GM21526 (cell line): Measurements from ENCODE around the gene FLRT3.

Experiments
- ATAC-seq: cut with Tn5 transposase; IDR thresholded peaks from one replicate; pipeline ENCODE4 v1.9.1; 2021; ENCODE audit warnings: moderate library complexity; ENCODE audit not compliant: unreplicated experiment, low FRiP score

Gene FLRT3

DNA sequence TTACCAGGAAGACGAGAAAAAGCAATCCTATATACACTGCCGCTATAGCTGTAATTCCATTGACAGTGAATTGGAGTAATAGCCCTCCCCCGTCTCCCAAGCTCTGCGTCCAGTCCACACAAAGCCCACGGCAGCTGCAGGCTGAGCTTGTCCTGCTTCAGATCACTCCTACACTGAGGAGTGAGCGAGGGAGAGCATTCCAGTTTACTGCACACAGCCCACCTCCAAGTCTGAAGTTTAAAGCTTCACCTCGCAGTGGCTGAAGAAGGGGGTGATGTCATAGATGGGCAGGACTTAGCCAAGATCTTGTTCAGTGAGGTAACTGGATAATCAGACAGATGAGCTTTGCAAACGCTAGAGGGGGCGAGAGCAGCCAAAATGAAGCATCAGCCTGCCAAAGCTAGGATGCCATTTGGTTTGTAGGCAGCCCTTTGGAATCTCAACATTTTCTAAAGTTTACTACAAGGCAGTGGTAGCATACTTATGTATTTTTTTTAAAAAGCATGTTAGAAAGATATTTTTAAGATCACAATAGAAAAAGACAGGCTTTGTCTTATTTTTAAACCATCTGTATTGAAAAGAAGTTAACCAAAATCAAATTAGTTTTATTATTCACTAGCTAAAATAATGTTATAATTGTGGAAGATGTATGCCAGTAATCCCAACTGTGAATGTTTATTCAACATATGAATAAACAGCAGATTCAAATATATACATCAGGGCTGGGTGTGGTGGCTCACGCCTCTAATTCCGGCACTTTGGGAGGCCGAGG is at the start of gene FLRT3:
Gene FLRT3 (minus strand): TSS at position 213 of the 772 bp plus-strand sequence. CDS start 10,106 bp downstream, outside the sequence.
- ATAC-seq, result peak; percentile 99

DNA sequence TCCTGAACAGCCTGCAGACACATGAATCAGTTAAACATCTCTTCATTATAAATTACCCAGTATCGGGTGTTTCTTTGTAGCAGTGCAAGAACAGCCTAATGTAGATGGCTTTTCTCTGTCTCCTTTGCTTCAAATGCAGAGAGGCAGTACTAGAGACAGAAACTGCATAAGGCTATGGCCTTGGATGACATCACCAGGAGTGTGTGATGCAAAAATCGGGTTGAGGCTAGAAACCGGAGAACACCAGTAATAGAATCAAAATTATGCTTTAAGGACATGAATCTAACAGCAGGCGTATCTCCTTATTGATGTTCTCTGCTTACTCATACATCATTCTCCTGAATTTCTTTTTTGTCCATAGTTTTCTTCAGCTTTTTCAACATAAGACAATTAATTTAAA is 49.3 kb upstream of the FLRT3 start:
- ATAC-seq, result no peak

GRCh38 chr20:14385176-14385740 is 47.8 kb upstream of the FLRT3 start:
- no peak for ATAC-seq

DNA sequence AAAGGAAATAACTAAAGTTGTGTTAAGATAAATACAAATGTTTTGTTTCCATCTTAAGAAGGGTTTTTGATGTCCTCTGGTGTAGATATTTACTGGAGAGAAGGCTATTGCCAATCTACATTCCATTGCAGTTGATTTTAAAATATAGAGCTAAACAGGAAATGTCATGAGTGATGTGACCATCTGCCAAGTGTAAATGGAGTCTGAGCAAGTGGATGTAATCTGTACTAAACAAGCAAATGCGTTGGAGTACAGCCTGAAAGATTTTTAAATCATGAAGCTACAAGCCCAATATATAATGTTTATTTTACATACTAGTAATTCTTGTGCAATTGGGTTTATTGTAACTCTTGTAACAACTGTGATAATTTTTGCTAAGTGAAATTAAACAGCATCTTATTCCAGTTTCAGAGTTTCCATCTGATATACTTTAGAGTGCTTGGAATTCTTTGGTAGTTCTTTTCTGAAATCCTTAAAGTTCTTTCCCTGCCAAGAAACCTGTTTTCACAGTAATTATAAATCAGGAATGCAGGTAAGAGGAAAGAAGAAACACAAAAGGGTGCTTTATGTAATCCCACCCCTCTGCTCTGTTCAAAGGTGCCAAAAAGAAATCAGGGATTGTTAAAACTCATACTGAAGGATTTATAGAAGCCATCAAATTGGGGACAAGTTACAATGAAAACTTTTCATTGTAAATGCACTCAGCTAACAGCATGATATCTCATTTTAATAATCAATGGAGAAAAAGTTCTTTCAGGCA is 47.2 kb upstream of the FLRT3 start:
- no peak for ATAC-seq

DNA sequence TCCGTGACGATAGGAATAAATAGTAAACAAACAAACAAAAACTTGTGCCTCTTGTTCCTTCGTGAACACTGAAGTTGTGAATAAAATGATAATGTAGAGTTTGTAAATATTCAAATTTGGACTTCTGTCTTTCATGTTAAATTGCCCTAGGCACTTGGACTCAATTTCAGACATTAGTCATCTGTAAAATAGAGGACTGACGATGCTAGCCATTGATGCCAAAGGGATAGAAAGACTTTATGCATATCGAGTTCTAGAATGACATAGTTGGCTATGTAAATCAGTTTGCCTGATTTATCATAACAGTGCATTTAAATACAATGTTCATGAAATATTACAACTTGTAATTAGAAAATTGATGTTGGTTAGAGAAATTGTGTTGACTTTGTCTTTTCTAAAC is 45.9 kb upstream of the FLRT3 start:
- ATAC-seq, result no peak

DNA sequence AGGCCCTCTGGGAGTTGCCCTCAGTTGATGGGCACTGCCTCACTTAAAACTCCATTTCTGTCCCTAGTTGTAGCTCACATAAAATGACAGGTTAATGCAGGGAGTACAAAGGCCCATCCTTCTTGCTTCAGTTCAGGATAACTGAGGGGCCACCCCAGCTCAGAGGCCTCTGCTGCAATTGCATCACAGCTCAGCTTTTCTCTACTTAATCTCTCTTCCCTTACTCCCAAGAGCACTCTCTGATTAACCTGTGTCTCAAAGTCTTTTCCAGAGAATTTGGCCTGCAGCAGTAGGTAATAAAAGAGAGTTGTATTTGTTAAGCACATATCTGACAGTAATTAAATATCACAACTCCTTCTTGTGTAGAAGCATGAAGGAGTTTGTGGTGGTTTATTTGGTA is 40.9 kb upstream of the FLRT3 start:
- no peak for ATAC-seq

DNA sequence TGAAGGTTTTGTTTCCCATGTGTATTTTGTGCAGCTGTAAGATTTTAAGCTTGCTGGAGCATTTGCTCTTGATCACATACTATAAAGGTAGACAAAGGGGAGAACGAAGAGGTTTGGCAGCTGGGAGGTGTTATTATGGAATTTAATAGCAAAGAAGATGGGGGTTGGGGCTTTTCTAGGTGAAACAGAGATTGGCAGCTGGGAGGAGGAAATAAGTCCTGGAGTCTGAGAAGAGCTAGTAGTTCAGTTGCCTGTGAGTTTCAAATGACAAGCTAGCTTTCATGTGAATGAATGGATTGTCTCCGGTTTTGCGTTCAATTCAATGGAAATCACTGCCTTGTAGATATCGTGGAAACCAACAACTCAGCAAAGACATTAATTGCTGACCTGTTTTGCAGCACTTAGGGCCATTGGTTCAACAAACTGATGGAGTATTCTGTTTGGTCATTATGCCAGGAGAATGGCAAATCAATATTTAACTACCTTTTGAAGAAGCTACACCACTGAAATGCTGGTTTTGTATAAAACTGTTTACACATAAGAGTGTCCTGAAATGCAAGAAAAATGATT is 38.1 kb upstream of the FLRT3 start:
- ATAC-seq, result no peak

DNA sequence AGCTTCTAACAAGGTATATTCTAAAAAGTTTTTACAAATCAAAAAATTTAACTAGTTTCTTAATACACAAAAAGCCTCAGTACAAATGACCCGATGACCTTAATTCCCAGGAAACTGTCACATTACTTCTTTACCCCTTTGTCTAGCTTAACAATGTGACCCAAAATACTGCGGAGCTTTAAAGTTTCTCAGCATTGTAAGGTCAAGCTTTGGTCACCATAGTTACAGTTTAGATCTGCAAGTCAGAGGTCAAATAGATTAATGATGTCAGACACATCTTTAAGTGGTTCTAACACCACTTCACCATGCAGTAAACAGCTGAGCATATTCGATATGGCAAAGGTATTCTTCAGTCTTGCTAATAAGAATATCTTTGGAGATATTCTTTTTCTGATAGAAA is 36.8 kb upstream of the FLRT3 start:
- ATAC-seq, result no peak

GRCh38 chr20:14361509-14362345 is 24.3 kb upstream of the FLRT3 start:
- no peak for ATAC-seq

- ATAC-seq, result no peak
Observed at GRCh38 chr20:14360416-14360815, 23.0 kb upstream of the FLRT3 start.

GRCh38 chr20:14355791-14356190 is 18.4 kb upstream of the FLRT3 start:
- ATAC-seq, result no peak

- ATAC-seq, result no peak
Observed at GRCh38 chr20:14344746-14345145, 7.3 kb upstream of the FLRT3 start.

GRCh38 chr20:14343491-14344065 is 6.2 kb upstream of the FLRT3 start:
- no peak for ATAC-seq

DNA sequence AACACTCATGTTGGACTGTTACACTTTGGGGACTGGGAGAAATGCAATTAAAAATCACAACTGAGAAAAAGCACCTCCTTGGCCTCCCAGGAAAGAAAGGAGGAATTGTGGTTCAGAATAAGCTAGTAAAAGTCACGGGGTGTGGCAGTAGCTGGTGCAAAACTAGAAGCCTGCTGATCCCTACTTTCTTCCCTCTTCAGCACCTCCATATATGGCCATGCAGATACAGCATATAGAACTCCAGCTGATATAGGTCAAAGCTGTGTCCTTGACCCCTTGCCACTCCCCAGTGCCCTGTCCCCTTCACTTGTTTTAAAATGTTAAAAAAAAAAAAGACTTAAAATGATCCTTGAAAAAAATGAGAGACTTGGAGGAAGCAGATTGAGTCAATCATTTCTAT is 5.5 kb upstream of the FLRT3 start:
- ATAC-seq, result no peak

GRCh38 chr20:14341801-14342200 is 4.4 kb upstream of the FLRT3 start:
- no peak for ATAC-seq

- no peak for ATAC-seq
Observed at GRCh38 chr20:14336686-14337085, 726 bp downstream of the FLRT3 start.

GRCh38 chr20:14335052-14335451 is 2.4 kb downstream of the FLRT3 start:
- no peak for ATAC-seq

GRCh38 chr20:14334306-14334930 is 3.0 kb downstream of the FLRT3 start:
- ATAC-seq, result no peak

DNA sequence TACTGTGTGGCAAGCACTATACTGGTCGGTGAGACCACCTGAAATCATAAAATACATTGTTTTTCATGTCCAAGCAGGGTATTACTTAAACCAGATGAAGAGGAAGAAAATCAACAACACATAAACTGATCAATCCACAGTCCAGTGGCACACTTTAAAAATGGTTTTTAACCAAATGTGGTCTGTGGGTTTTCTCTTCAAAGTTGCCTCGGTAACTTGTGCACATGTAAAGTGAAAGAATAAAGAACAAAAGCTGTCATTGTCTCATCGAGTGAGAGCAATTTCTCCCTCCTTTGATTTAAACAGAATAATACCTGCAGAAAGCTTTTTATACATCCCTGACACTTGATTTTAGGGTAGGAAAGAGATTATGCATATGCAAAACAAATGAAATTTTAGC is 3.7 kb downstream of the FLRT3 start:
- ATAC-seq, result no peak

- no peak for ATAC-seq
Observed at GRCh38 chr20:14332866-14333265, 4.5 kb downstream of the FLRT3 start.
